NCI-H510A treated with DMSO at 0.1 percent for 48 hours (cell line): ENCODE results near the gene ALX4.

Experiments
- DNase-seq: peaks from one replicate; lab custom pipeline; 2025; lab: John Stamatoyannopoulos, UW

The ALX4 gene

GRCh38 chr11:44309478-44310205 is at the start of gene ALX4:
ALX4 (minus strand) TSS chr11:44310139; CDS start chr11:44310062, 77 bp downstream.
- peak; percentile 33 for DNase-seq

GRCh38 chr11:44359162-44359561 is 49.2 kb upstream of the ALX4 start:
- no peak for DNase-seq

DNA sequence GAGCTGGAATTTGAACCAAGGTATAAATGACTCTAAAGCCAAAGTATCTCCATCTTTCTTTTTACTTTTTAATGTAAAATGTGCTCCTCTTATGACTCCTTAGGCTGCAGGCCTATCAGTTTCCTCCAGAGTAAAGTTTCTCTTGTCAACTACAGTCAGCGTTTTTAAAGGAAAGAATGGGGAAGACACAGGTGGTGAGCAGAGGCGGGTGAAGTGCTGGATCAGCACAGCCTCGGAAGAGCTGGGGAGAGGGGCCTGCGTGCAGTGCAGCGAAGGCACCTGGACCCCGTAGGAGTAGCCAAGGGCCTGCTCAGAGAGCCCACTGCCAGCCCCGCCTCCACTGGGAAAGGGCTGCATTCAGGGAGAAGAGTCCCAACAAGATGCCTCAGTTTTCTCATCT is 48.8 kb upstream of the ALX4 start:
- no peak for DNase-seq

- no peak for DNase-seq
Observed at GRCh38 chr11:44357711-44358110, 47.8 kb upstream of the ALX4 start.

GRCh38 chr11:44356351-44356750 is 46.4 kb upstream of the ALX4 start:
- DNase-seq: no peak

DNA sequence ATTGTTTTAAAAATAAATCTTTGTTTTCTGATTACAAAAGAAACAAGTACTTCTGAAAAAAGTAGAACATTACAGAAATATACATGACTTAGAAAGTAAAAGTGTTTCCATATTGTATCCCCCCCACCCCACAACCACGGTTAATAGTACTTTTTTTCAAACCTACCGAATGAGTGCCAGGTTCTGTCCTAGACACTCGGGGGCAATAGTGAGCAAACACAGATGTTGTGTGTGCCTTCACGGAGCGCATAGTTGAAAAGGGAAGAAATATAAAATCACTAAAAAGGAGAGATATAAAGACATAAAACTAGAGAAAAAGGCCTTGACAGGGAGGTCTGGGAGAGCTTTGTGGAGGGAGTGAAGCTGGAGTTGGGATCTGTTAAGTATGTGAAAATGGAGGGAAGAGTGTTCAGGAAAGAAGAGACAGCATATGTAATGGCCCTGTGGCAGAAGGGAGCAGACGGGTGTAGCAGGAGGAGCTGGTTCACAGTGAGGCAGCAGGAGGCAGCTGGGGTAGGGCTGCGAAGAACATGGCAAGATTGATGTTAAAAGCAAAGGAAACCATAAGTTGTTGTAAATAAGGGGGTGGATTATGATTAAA is 42.1 kb upstream of the ALX4 start:
- no peak for DNase-seq

DNA sequence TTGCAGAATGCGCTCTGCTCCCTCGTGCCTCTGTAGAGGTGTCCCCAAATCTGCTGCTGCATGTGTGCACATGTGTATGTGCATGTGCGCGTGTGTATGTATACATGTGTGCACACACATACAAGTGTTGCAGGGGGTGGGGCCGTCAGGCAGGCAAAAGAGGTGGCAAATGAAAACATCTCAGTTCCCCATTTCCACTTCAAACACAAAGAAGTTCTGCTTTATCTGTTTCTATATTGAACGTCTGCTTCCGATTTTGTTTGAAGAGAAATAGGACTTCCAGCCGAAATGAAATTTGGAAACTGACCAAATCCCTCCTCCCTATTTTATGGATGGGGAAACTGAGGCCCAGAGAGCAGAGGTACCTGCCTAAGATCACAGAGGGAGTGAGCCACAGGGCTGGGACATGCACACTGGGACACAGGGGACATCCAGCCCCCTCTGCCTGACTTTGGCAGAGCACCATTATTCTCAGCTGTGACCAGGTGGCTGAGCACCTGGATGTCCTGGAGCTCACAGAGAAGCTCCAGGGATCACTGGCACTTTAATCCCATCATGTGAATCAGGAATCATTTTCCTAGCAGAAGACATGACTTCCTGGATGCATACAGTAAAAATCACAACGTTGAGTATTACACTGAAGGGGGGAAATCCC is 41.2 kb upstream of the ALX4 start:
- no peak for DNase-seq

- no peak for DNase-seq
Observed at GRCh38 chr11:44349328-44349727, 39.4 kb upstream of the ALX4 start.

GRCh38 chr11:44348721-44349120 is 38.8 kb upstream of the ALX4 start:
- no peak for DNase-seq

- no peak for DNase-seq
Observed at GRCh38 chr11:44348114-44348513, 38.2 kb upstream of the ALX4 start.

DNA sequence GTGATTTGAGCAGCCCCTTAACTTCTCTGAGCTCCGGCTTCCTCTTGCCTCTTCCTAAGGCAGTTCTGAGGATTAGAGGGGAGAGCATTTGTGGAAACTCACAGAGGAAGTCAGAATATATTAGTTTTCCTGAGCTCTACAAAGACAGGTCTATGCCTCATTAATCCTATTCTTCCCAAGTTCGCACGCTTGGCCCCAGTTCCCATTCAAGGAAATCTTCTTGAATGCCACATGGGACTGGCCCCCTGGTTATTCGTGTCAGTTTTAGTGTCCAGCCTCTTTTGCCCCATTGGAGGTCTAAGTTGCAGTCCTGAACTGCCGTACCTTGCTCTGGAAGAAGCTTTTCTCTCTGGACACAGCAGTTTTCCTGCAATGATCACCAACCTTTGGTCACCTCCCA is 37.6 kb upstream of the ALX4 start:
- DNase-seq: no peak

DNA sequence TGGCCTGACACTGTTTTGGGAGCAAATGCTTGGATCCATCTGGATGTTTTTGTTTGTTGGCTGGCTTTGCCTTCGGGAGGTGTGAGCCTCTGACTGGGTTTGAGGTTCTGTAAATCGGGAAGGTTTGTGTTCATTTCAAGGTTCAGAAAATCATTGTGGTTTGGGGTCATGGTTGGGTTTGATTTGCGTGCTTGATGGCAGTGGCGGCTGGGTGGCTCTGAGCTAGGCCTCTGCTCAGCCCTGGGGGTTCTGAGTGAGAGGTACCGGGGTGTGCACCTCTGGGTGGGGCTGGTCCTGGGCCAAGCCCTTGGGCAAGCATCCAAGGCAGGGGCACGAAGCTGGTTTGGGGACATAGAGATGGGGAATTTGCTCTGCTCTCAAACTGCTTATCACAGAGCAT is 37.0 kb upstream of the ALX4 start:
- DNase-seq: no peak

GRCh38 chr11:44345781-44346180 is 35.8 kb upstream of the ALX4 start:
- DNase-seq: no peak

DNA sequence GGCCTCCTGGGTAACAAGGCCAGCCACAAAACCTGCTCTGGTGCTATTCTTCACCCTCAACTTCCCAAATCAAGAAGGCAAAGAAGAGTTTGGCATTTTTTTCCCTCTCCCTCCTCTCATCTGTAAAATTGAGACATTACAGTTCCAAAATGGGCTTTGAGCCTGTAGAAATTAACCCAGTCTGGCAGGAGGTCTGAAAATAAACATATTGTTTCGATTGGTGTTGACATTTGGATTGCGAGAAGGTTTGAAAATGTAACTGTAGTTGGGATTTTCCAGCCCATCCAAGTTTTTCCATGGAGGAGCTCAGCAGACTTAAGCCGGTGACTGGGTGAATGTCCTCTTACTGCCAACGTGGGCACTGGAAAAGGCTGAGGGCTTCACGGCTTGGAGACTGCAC is 35.0 kb upstream of the ALX4 start:
- DNase-seq: no peak

- no peak for DNase-seq
Observed at GRCh38 chr11:44344423-44344820, 34.5 kb upstream of the ALX4 start.

DNA sequence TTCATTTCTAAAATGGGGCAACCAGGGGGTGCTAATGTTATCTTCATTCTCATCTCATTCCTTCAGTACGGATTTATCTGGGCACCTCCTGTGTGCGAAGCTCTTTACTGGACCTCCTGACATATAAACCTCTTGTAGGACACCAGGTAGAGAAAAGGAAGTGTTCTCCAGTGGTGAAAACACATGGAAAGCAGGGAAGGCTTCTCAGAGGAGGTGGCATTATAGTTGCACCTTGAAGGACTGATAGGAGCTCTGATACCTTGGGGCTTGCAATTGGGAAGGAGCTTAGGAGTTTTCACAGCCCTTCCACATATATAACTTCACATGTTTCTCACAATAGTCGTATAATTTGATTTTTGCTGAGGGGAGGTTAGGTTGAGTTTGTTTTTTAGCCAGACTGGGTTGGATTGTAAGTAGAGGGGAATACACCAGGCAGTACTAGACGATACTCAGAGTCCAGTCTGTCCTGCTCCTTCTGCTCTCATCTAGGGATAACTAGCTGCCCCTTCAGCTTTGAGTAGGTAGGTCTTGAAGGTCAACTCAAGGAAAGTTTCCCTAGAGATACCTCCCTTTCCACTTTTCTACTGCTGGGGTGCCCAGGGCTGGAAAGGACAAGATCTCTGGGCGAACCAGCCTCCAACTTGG is 34.0 kb upstream of the ALX4 start:
- DNase-seq: no peak

- no peak for DNase-seq
Observed at GRCh38 chr11:44342616-44343015, 32.7 kb upstream of the ALX4 start.

GRCh38 chr11:44340656-44341055 is 30.7 kb upstream of the ALX4 start:
- no peak for DNase-seq

GRCh38 chr11:44339530-44339883 is 29.6 kb upstream of the ALX4 start:
- DNase-seq: no peak

- DNase-seq: no peak
Observed at GRCh38 chr11:44338698-44339529, 29.0 kb upstream of the ALX4 start.

DNA sequence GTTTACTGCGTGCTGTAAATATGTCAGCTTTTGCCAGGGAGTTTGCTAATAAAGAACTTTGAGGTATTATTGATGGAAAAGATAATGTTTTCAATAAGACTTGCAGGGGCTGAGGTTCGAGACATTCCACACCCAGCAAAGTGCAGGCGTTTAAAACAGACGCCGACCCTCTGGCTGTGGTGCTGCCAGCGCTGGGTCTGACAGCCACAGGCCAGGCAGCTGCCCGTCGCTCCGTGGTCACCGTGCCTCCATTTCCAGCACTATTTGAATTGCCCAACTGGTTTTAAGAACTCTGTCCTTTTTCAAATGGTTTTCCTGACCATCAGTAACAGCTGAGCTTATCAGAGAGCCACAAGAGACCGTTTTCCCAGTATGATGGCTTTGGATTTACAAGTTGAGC is 28.1 kb upstream of the ALX4 start:
- DNase-seq: no peak

DNA sequence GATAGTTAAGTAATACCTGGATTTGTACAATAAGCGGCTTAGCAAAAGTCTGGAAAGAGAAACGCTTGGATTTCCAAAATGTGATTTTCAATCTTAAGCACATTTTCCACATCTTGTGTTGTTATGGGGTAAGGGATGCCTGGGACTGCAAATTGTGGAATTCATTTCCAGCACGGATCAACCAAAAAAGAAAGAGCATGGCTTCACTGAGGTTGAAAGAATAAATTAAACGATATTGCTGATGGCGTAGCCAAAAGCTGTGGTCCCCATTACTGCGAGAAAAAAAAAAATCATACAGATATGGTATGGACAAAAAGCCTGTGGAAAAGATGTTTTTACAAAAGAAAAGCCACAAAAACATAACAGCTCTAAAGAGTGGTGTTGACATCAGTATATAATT is 26.0 kb upstream of the ALX4 start:
- DNase-seq: no peak
